GM12891 (cell line): ENCODE measurements around the gene TERC.
A peak's percentile ranks its signal among the peaks of the same experiment; 100 is the strongest.

Experiments used
- POLR2A ChIP-seq: IDR thresholded peaks from 2 replicates; pipeline ENCODE4 v1.6.1; 2011; ENCODE audit warnings: low read depth, low read length, control low read depth
- POLR2AphosphoS5 ChIP-seq: IDR thresholded peaks from 2 replicates; pipeline ENCODE4 v1.6.1; 2011; ENCODE audit warnings: low read depth, low read length, control low read depth
- POU2F2 ChIP-seq: IDR thresholded peaks from 2 replicates; pipeline ENCODE4 v1.6.1; 2011; ENCODE audit warnings: low read depth, mild to moderate bottlenecking, control low read depth, low read length, moderate library complexity
- SPI1 ChIP-seq: IDR thresholded peaks from 2 replicates; pipeline ENCODE4 v1.6.1; 2011; ENCODE audit warnings: low read depth, low read length, control low read depth
- TAF1 ChIP-seq: IDR thresholded peaks from 2 replicates; pipeline ENCODE4 v1.6.1; 2011; ENCODE audit warnings: low read depth, low read length, control low read depth

- no peak for TF ChIP-seq POLR2A
- TF ChIP-seq POLR2AphosphoS5 = no peak
- TF ChIP-seq TAF1 = no peak
- no peak for TF ChIP-seq SPI1
- TF ChIP-seq POU2F2 = 0 out of 2 replicates have a peak, but pooled peaks have one; percentile 16
Observed at GRCh38 chr3:169771497-169772304, 6.8 kb upstream of the TERC start.
